Measurements from ENCODE around the gene FHAD1. TPM values are rescaled to one million over a fixed set of nuclear protein-coding genes. Genes with fewer than 3 reads are reported as not detected.

Gene FHAD1
- total RNA-seq, 4 donors from 2014 or later, result 0.95 to 1.7 TPM; not detected in 2

- H3K9me3 ChIP-seq, result no peaks in the 10 kb centered on the region
- H3K27ac ChIP-seq, result peak overlapping the region in 1 of 4 donors; percentile 27
- TF ChIP-seq CTCF (IDR thresholded peaks at IDR 0.05) (no peak), POLR2A (IDR thresholded peaks at IDR 0.05) (no peak)
- no peak overlapping the region for H3K4me3 ChIP-seq
- no peaks in the 10 kb centered on the region for H3K36me3 ChIP-seq
- DNase-seq, result no peak
- H3K4me1 ChIP-seq, result peaks cover 0 to 11% (median 10%) of the 10 kb centered on the region in 4 donors
- H3K27me3 ChIP-seq, result no peaks in the 10 kb centered on the region
Observed at GRCh38 chr1:15406614-15407559, 159.9 kb downstream of the FHAD1 start.

GRCh38 chr1:15407580-15407979 lies 160.6 kb downstream of the FHAD1 start:
- TF ChIP-seq POLR2A (IDR thresholded peaks at IDR 0.05) (no peak), CTCF (IDR thresholded peaks at IDR 0.05) (no peak)
- Histone ChIP-seq H3K9me3 (no peaks in the 10 kb centered on the region), H3K27me3 (no peaks in the 10 kb centered on the region), H3K27ac (peak overlapping the region in 1 of 4 donors; percentile 27), H3K36me3 (no peaks in the 10 kb centered on the region), H3K4me1 (peaks cover 0 to 17% (median 14%) of the 10 kb centered on the region in 4 donors), H3K4me3 (no peak overlapping the region)
- DNase-seq, result no peak

GRCh38 chr1:15408890-15409387 lies 161.9 kb downstream of the FHAD1 start:
- Histone ChIP-seq H3K36me3 (peaks cover 0 to 5% (median 0%) of the 10 kb centered on the region in 3 donors), H3K4me3 (peak overlapping the region; percentile 88 to 100 (median 98)), H3K9me3 (no peaks in the 10 kb centered on the region), H3K27ac (peak overlapping the region; percentile 85 to 95 (median 89)), H3K27me3 (no peaks in the 10 kb centered on the region), H3K4me1 (peaks cover 5 to 31% (median 17%) of the 10 kb centered on the region in 4 donors)
- no peak for DNase-seq
- TF ChIP-seq POLR2A (IDR thresholded peaks at IDR 0.05) (no peak), CTCF (IDR thresholded peaks at IDR 0.05) (no peak)

GRCh38 chr1:15409388-15410222 lies 162.6 kb downstream of the FHAD1 start, which contains the start of gene EFHD2:
EFHD2 (plus strand) TSS chr1:15409888; CDS start chr1:15409972, 84 bp downstream.
- Histone ChIP-seq H3K27me3 (no peaks in the 10 kb centered on the region), H3K4me1 (peaks cover 5 to 37% (median 19%) of the 10 kb centered on the region in 4 donors), H3K27ac (peak within 1 kb of the TSS; percentile 85 to 95 (median 89)), H3K4me3 (peak within 1 kb of the TSS; percentile 88 to 100 (median 98)), H3K36me3 (peaks cover 0 to 11% (median 0%) of the 10 kb centered on the region in 3 donors), H3K9me3 (no peaks in the 10 kb centered on the region)
- TF ChIP-seq CTCF (IDR thresholded peaks at IDR 0.05), result peak in 2 of 6 experiments; percentile 3 to 8
- peak; percentile 91 to 97 for TF ChIP-seq POLR2A (IDR thresholded peaks at IDR 0.05)
- DNase-seq, result peak; percentile 88 to 94 (median 92)

All from Peyer's patch (tissue), 4 donors.